Embryonic facial prominence (tissue), 1 donor: ENCODE measurements around the gene NOLC1.
"Not testable (repeated sequence)": the region's sequence is repeated elsewhere in the genome, so short reads cannot be mapped to it uniquely, and the experiment has no call there.

Experiments
- DNase-seq: peaks from one replicate; pipeline ENCODE4 v3.0.0-alpha.2; 2016; ENCODE audit errors: extremely low spot score

Gene NOLC1

DNA sequence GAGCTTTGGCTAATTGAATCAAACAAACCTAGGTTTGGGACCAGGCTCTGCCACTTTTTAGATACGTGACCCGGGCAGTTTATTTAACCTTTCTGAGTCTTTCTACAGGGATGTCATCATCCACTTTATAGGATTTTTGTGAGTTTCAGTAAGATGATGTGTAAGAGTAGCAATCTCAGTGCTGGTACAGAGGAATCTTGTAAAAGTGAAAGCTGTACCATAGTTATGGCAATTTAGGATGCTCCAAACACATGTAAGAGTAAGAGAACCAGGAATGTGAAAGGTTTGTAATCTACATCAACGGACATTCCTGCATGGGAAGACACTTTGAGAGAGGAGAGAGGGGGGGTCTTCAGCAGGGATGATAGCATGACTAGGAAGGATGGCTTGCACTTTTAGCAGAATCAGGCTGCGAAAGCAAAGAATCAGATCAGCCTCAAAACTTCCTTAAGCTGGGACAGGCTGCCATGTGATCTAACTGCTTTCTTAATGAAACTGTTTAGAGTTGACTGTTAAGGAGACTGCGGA lies 968 bp downstream of the NOLC1 start:
- DNase-seq: no peak

GRCh38 chr10:102154466-102155116 lies 2.4 kb downstream of the NOLC1 start:
- DNase-seq: no peak

GRCh38 chr10:102157224-102157623 lies 5.0 kb downstream of the NOLC1 start:
- no peak for DNase-seq

GRCh38 chr10:102159051-102159597 lies 6.9 kb downstream of the NOLC1 start:
- DNase-seq: no peak

DNA sequence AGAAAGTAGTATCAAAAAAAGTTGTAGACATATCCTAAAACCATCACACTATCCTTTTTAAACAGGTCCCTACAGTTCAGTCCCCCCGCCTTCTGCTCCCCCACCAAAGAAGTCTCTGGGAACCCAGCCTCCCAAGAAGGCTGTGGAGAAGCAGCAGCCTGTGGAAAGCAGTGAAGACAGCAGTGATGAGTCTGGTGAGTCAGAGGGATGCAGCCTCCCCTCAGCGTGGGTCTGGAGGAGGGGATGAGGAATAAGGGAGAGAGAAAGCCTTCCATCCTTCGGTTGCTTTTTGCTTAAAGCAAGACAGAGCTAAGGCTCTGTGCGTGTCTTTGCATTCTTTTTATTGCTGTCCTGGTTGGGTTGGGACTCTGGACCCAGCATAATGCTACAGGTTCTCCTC lies 7.6 kb downstream of the NOLC1 start:
- no peak for DNase-seq

GRCh38 chr10:102163342-102163989 lies 11.3 kb downstream of the NOLC1 start:
- no peak for DNase-seq

DNA sequence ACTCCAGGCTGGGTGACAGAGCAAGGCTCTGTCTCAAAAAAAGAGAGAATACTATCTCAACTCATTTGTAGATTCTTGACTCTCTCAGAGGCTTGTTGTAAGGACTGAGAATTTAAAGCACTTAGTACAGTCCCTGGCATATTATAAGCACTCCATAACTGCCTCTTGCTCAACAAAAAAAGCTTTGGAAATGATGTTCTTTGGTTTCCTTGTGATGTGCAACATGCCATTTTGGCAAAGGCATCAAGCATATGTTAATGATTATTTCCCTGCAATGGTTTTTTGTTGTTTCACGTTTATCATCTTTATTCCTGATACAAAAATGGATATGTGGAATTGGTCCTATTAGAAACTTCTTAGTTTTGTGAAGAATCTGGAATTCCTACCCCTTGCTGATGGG lies 15.7 kb downstream of the NOLC1 start:
- no peak for DNase-seq

- no peak for DNase-seq
Observed at GRCh38 chr10:102170602-102171001, 18.4 kb downstream of the NOLC1 start.

DNA sequence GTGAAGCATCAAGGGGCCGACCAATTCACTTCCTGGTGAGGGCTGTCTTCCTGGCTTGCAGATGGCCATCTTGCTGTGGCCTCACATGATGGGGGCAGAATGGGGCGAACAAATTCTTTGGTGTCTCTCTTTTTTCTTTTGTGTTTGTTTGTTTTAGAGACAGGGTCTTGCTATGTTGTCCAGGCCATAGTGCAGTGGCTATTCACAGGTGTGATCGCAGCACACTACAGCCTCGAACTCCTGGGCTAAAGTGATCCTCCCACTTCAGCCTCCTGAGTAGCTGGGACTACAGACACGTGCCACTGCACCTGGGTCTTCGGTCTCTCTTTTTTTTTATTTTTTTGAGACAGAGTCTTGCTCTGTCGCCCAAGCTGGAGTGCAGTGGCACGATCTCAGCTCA lies 20.1 kb downstream of the NOLC1 start:
- no peak for DNase-seq

- no peak for DNase-seq
Observed at GRCh38 chr10:102175415-102175814, 23.2 kb downstream of the NOLC1 start.

DNA sequence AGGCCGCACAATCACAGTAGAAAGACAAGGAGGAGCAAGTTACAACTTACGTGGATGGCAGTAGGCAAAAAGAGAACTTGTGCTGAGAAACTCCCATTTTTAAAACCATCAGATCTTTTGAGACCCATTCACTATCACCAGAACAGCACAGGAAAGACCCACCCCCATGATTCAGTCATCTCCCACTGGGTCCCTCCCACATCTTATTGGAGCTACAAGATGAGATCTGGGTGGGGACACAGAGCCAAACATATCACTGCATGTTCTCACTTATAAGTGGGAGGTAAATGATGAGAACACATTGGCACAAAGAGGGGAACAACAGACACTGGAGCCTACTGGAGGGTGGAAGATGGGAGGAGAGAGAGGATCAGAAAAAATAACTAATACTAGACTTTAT lies 32.4 kb downstream of the NOLC1 start:
- no peak for DNase-seq

GRCh38 chr10:102185272-102185671 lies 33.1 kb downstream of the NOLC1 start:
- DNase-seq: no peak

GRCh38 chr10:102185811-102186527 lies 33.8 kb downstream of the NOLC1 start:
- no peak for DNase-seq

DNA sequence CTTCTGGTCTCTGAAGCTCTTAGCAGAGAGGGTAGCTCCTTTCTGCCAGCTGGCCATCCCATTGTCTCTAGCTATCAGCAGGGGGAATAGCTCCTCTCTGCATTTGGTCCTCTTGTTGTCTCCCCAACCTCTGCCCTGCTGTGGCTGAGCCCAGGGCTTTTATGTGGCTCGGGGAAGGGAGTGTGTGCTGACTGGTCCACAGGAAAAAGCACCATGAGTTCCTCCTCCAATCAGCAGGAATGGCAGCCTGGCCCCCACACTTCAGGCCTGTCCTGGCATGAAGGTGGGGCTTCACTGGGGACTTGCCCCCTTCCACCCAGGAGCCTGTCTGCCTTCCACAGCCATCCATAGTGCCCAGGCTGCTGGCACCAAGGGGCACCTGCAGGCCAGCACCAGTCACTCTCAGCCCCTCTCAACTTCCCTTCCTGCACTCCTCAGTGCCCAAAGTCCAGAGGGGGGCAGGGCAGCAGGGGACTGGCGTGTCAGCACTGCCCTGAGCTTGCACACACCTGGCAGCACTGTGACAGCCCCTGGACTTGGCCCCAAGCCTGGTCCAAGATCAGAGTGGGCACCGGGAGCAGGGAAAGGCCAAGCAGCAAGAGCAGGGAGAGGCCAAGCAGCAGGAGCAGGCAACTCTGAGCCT lies 36.2 kb downstream of the NOLC1 start:
- no peak for DNase-seq

DNA sequence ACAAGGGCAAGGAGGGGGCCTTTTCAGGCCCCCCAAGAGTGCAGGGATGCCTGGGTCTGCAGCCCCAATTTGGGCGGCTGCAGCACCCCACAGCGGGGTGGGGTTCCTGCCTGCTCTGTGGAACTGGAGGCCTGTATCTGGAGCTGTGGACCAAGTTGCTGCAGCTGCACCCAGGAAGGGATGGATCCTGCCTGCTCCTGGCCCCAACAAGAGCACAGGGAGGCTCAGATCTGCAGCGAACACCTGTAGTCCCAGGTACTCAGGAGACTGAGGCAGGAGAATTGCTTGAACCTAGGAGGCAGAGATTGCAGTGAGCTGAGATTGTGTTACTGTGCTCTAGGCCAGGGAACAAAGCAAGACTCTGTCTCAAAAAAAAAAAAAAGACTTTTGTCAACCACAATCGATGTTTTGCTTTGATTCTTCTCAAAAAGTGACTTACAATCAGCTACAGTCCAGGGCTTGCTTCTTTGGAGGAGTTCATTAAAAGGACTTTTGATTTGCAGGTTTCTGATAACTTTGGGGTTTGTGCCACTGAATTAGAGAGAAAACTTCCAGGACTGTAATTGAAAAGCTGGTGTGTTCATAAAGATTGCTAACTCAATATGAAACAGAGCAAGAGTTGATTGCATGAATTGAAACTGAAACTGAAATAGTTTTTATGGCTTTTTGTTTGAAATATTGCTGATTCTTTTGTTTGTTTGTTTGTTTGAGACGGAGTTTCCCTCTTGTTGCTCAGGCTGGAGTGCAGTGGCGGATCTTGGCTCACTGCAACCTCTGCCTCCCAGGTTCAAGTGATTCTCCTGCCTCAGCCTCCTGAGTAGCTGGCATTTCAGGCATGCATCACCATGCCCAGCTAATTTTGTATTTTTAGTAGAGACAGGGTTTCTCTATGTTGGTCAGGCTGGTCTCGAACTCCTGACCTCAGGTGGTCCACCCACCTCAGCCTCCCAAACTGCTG lies 37.0 kb downstream of the NOLC1 start:
- DNase-seq: not testable (repeated sequence)

GRCh38 chr10:102191956-102192355 lies 39.8 kb downstream of the NOLC1 start:
- DNase-seq: no peak

DNA sequence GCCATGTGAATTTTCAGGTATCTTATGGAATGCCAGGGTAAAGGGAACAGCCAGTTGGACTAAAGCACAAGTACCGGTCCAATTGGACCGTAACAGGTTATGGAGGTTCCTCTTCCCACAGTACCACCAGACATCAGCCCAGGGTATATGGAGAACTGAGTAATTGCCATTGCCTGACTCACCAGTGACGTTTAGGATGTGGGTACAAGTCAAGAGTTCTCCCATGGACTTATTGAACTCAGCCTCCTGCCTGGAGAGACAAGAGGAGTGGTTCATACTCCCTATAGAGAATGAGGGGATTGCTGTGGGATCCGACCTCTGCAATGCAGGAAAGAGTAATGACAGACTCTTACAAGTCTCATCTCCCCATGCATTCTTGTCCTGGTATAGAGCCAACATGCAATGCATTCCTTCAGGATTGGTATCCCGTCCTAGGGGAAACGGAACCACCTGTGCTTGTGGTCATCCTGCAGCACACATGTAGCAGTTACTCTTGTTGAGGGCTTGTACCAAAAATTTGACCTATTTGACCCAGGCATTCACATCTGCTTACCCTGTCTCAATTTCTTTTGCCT lies 43.2 kb downstream of the NOLC1 start:
- DNase-seq: no peak

DNA sequence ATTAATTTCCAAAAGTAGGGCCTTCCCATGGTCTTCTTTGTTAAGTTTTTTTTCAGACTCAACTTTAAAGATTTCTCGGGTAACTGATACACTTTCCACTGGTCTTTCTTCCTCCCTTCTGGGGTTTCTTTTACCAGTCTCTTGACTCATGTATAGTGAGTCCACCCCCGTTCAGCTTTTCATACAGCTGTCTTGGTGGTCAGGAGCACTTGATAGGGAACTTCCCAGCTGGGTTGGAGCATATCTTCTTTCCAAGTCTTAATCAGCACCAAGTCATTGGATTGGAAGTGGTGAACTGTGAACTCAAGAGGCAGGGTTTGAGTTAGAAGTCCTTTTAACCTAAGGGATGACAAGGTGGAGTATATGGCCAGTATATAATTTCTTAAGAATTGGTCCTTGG lies 44.7 kb downstream of the NOLC1 start:
- no peak for DNase-seq

DNA sequence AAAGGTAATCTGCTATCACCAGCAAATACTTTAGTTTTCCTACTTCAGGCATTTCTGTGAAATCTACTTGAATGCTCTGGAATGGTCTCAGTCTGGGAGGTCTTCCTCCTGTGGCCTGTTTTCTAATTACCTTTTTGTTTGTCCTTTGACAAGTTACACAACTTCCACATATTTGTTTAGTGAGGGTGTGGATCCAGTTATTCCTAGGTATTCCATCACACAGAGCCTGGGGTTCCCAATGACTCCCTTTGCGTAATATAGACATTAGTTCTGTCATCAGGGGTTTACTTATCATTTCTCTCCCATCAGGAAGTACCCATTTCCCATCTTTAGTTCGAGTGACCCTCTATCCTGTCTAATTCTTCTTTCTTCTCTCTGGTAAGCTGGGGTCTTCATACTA lies 45.8 kb downstream of the NOLC1 start:
- no peak for DNase-seq
